Superior temporal gyrus (tissue), 1 donor: ENCODE measurements around the gene TMEM126B.
A peak's percentile ranks its signal among the peaks of the same experiment; 100 is the strongest.

ENCODE experiments used
- DNase-seq: peaks from one replicate; pipeline ENCODE4 v3.0.0-alpha.2; 2016; ENCODE audit errors: extremely low spot score

Gene TMEM126B

GRCh38 chr11:85682330-85683305, 54.2 kb downstream of the TMEM126B start:
- peak; percentile 49 for DNase-seq

- peak; percentile 38 for DNase-seq
These were observed 56.9 kb downstream of the TMEM126B start for GRCh38 chr11:85685125-85685819.

- peak; percentile 85 for DNase-seq
These were observed 57.5 kb downstream of the TMEM126B start, which contains the start of gene CCDC89 for GRCh38 chr11:85685820-85686459. TSS of gene CCDC89 (minus strand) at chr11:85686195. CDS start at chr11:85686130, 65 bp downstream.
